B cell (primary cell): ENCODE results near the gene PCDHGA2. TPM values are rescaled to one million over a fixed set of nuclear protein-coding genes. Genes with fewer than 3 reads are reported as not detected.

Source experiments
- ATAC-seq: fragments of 200-7000 bp; cut with Tn5 transposase; one replicate; pipeline ENCODE4 v1.10.0; 2021; ENCODE audit warnings: low read depth, mild to moderate bottlenecking, moderate number of reproducible peaks, moderate library complexity
- CTCF ChIA-PET: fragments of 350-600 bp; sonication (Branson Sonifier 250); formaldehyde crosslinking; loops from one replicate; lab custom pipeline; 2021; ENCODE audit warnings: antibody characterized with exemption, inconsistent platforms; lab: Charles Lee
- POLR2A ChIA-PET: fragments of 350-600 bp; sonication (Branson Sonifier 250); formaldehyde crosslinking; loops from one replicate; lab custom pipeline; 2021; ENCODE audit warnings: antibody characterized with exemption; lab: Charles Lee
- DNase-seq: peaks from one replicate; pipeline ENCODE4 v3.0.0; 2013
- H2AFZ ChIP-seq: 2 replicates; pipeline ENCODE4 v1.6.1; 2012; ENCODE audit warnings: mild to moderate bottlenecking, low read depth, low read length; ENCODE audit not compliant: insufficient read depth, poor library complexity, severe bottlenecking
- H3K27ac ChIP-seq, 2 donors: 1 replicate in 1 of 2; 2 replicates in 1 of 2; pipeline ENCODE4 v1.5.1; 2012 to 2013; ENCODE audit warnings: low read length in 2 of 2, mild to moderate bottlenecking in 2 of 2, moderate library complexity in 1 of 2
- H3K27me3 ChIP-seq, 4 experiments: fragments of 200-600 bp in 1 of 4; sonication (generic) in 1 of 4; replicated peaks in 1 of 4; 1 replicate in 2 of 4; 2 replicates in 2 of 4; pipeline versions ENCODE4 v1.6.1 to v1.7.0; 2013 to 2016; ENCODE audit warnings: low read length in 3 of 4, mild to moderate bottlenecking in 2 of 4, mixed read lengths in 1 of 4, moderate library complexity in 1 of 4; ENCODE audit not compliant: insufficient read depth in 4 of 4, control insufficient read depth in 3 of 4; ENCODE audit errors: control extremely low read depth in 1 of 4
- H3K36me3 ChIP-seq, 2 experiments: replicated peaks in 1 of 2; 1 replicate in 1 of 2; 2 replicates in 1 of 2; pipeline versions ENCODE4 v1.6.1 to v1.7.1; 2013; ENCODE audit warnings: low read length in 1 of 2; ENCODE audit not compliant: insufficient read depth in 2 of 2, control insufficient read depth in 1 of 2; ENCODE audit errors: control extremely low read depth in 1 of 2, extremely low read depth in 1 of 2
- H3K4me1 ChIP-seq, 2 donors: fragments of 200-600 bp in 1 of 2; sonication (generic) in 1 of 2; 1 replicate in 1 of 2; 2 replicates in 1 of 2; pipeline versions ENCODE4 v1.5.1 to v1.6.1; 2013 to 2017; ENCODE audit warnings: low read length in 2 of 2; ENCODE audit not compliant: control insufficient read depth in 2 of 2, insufficient read depth in 2 of 2
- H3K4me2 ChIP-seq: replicated peaks from 2 replicates; pipeline ENCODE3; 2012; ENCODE audit warnings: mild to moderate bottlenecking, low read depth, low read length; ENCODE audit not compliant: poor library complexity, severe bottlenecking
- H3K4me3 ChIP-seq, 5 experiments: fragments of 200-600 bp in 1 of 5; sonication (generic) in 1 of 5; 1 replicate in 3 of 5; 2 replicates in 2 of 5; pipeline versions ENCODE4 v1.5.1 to v1.7.0; 2011 to 2016; ENCODE audit warnings: low read length in 4 of 5, mild to moderate bottlenecking in 4 of 5, low read depth in 2 of 5, control low read depth in 1 of 5, moderate library complexity in 1 of 5; ENCODE audit not compliant: insufficient read depth in 1 of 5; ENCODE audit errors: control extremely low read depth in 1 of 5, extremely low read depth in 1 of 5
- H3K79me2 ChIP-seq: fragments of 200-600 bp; sonication (generic); one replicate; pipeline ENCODE4 v1.6.0; 2016; ENCODE audit warnings: low read length; ENCODE audit not compliant: control insufficient read depth, insufficient read depth
- H3K9ac ChIP-seq: fragments of 200-600 bp; sonication (generic); 2 replicates; pipeline ENCODE4 v1.6.1; 2017; ENCODE audit warnings: mild to moderate bottlenecking, low read length, moderate library complexity
- H3K9me3 ChIP-seq, 3 donors: one replicate each; pipeline versions ENCODE4 v1.6.1 to v1.7.1; 2013; ENCODE audit warnings: low read length in 2 of 3; ENCODE audit not compliant: control insufficient read depth in 2 of 3, insufficient read depth in 1 of 3; ENCODE audit errors: control extremely low read depth in 1 of 3
- H4K20me1 ChIP-seq: 2 replicates; pipeline ENCODE4 v1.6.0; 2012; ENCODE audit warnings: mild to moderate bottlenecking, low read length; ENCODE audit not compliant: insufficient read depth, control insufficient read depth, poor library complexity, severe bottlenecking
- H3K27ac Mint-ChIP-seq: one replicate; pipeline ENCODE4 v1.8.0; 2021; ENCODE audit warnings: mixed read lengths
- H3K27me3 Mint-ChIP-seq: one replicate; pipeline ENCODE4 v1.8.0; 2021; ENCODE audit warnings: mixed read lengths
- H3K4me1 Mint-ChIP-seq: one replicate; pipeline ENCODE4 v1.8.0; 2021; ENCODE audit warnings: mixed read lengths
- H3K4me3 Mint-ChIP-seq: one replicate; pipeline ENCODE4 v1.8.0; 2021; ENCODE audit warnings: mixed read lengths
- H3K9me3 Mint-ChIP-seq: one replicate; pipeline ENCODE4 v1.8.0; 2022; ENCODE audit warnings: mixed read lengths; ENCODE audit not compliant: insufficient read depth
- CTCF ChIP-seq: fragments of 200-600 bp; IDR thresholded peaks from one replicate; pipeline ENCODE4 v1.8.0; 2022; ENCODE audit warnings: antibody characterized with exemption, mild to moderate bottlenecking
- EZH2 ChIP-seq: IDR thresholded peaks from 2 replicates; pipeline ENCODE4 v1.6.1; 2012; ENCODE audit warnings: borderline replicate concordance, low read depth, mild to moderate bottlenecking, moderate library complexity, low read length; ENCODE audit not compliant: insufficient read depth, poor library complexity, severe bottlenecking
- WGBS: methylation state at CpG from one replicate; pipeline ENCODE4 v1.1.5; 2013; ENCODE audit warnings: missing lambda C conversion rate; ENCODE audit not compliant: insufficient coverage; 5-methylcytosine and 5-hydroxymethylcytosine counted together
- intact Hi-C: fragments of 100-400 bp; cut with micrococcal nuclease; formaldehyde crosslinking; loops from one replicate; pipeline ENCODE4 v1.10.0; 2022
- polyA plus RNA-seq: library from polyadenylated mRNA; depleted of rRNA; stranded (reverse); fragments of >200 nt; gene quantifications from 2 replicates; pipeline ENCODE4 v1.2.3, GENCODE V29; 2012
- total RNA-seq, 2 donors: library from RNA; stranded (reverse); fragments of 120-200 nt in 1 of 2; gene quantifications; 1 replicate in 1 of 2; 2 replicates in 1 of 2; pipeline versions ENCODE4 v1.2.3 to v1.2.4, GENCODE V29; 2013 to 2022

The PCDHGA2 gene
- total and polyA plus RNA-seq, 2 donors (not counting 1 experiment from before 2014, with no cell fraction given): 0.07 to 0.09 TPM

- DNase-seq: no peak
- H3K27ac Mint-ChIP-seq: no peak overlapping the region
- peaks cover 66% of the 10 kb centered on the region for H3K27me3 Mint-ChIP-seq
- Histone ChIP-seq H4K20me1 (no peaks in the 10 kb centered on the region), H3K9ac (no peak overlapping the region), H3K4me2 (no peak overlapping the region), H3K79me2 (no peaks in the 10 kb centered on the region), H3K4me1 (no peaks in the 10 kb centered on the region), H3K9me3 (peaks cover 6 to 45% (median 23%) of the 10 kb centered on the region in 3 donors), H3K27me3 (peaks cover 0 to 56% (median 34%) of the 10 kb centered on the region in 4 experiments), H2AFZ (no peak overlapping the region), H3K36me3 (no peaks in the 10 kb centered on the region), H3K4me3 (no peak overlapping the region), H3K27ac (no peak overlapping the region)
- POLR2A ChIA-PET: no interaction called here
- H3K4me1 Mint-ChIP-seq: peaks cover 3% of the 10 kb centered on the region
- 56% methylated on average over 40 of the region's 43 CpGs for WGBS
- H3K9me3 Mint-ChIP-seq: peaks cover 9% of the 10 kb centered on the region
- intact Hi-C loops: no loop called here
- no peak overlapping the region for H3K4me3 Mint-ChIP-seq
- CTCF ChIA-PET: no interaction called here
- ATAC-seq: no peak
- TF ChIP-seq CTCF: no peak
- TF ChIP-seq EZH2: no peak
Observed at GRCh38 chr5:141384471-141385267, 46.1 kb downstream of the PCDHGA2 start.
